Activated naive CD4-positive, alpha-beta T cell treated with anti-CD3 and anti-CD28 coated beads for 36 hours (primary cell): ENCODE results near the gene ARL8B. TPM values are rescaled to one million over a fixed set of nuclear protein-coding genes. Genes with fewer than 3 reads are reported as not detected.

Source experiments
- CTCF ChIA-PET: fragments of 350-600 bp; sonication (Branson Sonifier 250); formaldehyde crosslinking; loops from one replicate; lab custom pipeline; 2021; ENCODE audit warnings: antibody characterized with exemption; lab: Charles Lee
- DNase-seq: peaks from one replicate; pipeline ENCODE4 v3.0.0-alpha.2; 2020
- H3K27ac Mint-ChIP-seq: one replicate; pipeline ENCODE4 v1.8.0; 2021; ENCODE audit warnings: mild to moderate bottlenecking, mixed read lengths
- H3K27me3 Mint-ChIP-seq: one replicate; pipeline ENCODE4 v1.8.0; 2021; ENCODE audit warnings: low read depth, mixed read lengths
- H3K36me3 Mint-ChIP-seq: one replicate; pipeline ENCODE4 v1.8.0; 2021; ENCODE audit warnings: low read depth, mixed read lengths
- H3K4me1 Mint-ChIP-seq: one replicate; pipeline ENCODE4 v1.8.0; 2021; ENCODE audit warnings: low read depth, mixed read lengths
- H3K4me3 Mint-ChIP-seq: one replicate; pipeline ENCODE4 v1.8.0; 2021; ENCODE audit warnings: mild to moderate bottlenecking, moderate library complexity, mixed read lengths
- H3K9me3 Mint-ChIP-seq: one replicate; pipeline ENCODE4 v1.8.0; 2021; ENCODE audit warnings: mixed read lengths
- intact Hi-C: fragments of 100-400 bp; cut with micrococcal nuclease; formaldehyde crosslinking; loops from one replicate; pipeline ENCODE4 v1.15.1; 2023
- total RNA-seq, 2 experiments: library from RNA; stranded (reverse); gene quantifications; one replicate each; pipeline ENCODE4 v1.2.3, GENCODE V29; 2021

Gene ARL8B
- total RNA-seq, 2 experiments from 2014 or later, result 38.4 to 39.3 TPM

GRCh38 chr3:5222283-5223005, 100.4 kb downstream of the ARL8B start:
- Mint-ChIP-seq H3K9me3 (no peaks in the 10 kb centered on the region), H3K27ac (no peak overlapping the region), H3K4me3 (no peak overlapping the region), H3K4me1 (peaks cover 9% of the 10 kb centered on the region), H3K36me3 (peaks cover 12% of the 10 kb centered on the region), H3K27me3 (no peaks in the 10 kb centered on the region)
- CTCF ChIA-PET, result no interaction called here
- DNase-seq, result no peak
- intact Hi-C loops, result no loop called here

- Mint-ChIP-seq H3K27ac (no peak overlapping the region), H3K4me1 (no peaks in the 10 kb centered on the region), H3K27me3 (peaks cover 3% of the 10 kb centered on the region), H3K4me3 (no peak overlapping the region), H3K36me3 (no peaks in the 10 kb centered on the region), H3K9me3 (no peaks in the 10 kb centered on the region)
- intact Hi-C loops, result loop anchor here (1.0 to 5.0 kb wide), 5 partner anchors 72 to 1571 kb away; no protein-coding TSS in a partner anchor
- CTCF ChIA-PET, result interaction anchor here (1.4 kb wide), 1 partner anchor 90 kb away, joined by 5 read pairs; no protein-coding TSS in a partner anchor
- DNase-seq, result no peak
Measured at GRCh38 chr3:5226783-5227182, 104.7 kb downstream of the ARL8B start.

GRCh38 chr3:5227812-5228211, 105.7 kb downstream of the ARL8B start:
- Mint-ChIP-seq H3K4me1 (no peaks in the 10 kb centered on the region), H3K36me3 (no peaks in the 10 kb centered on the region), H3K9me3 (no peaks in the 10 kb centered on the region), H3K27me3 (peaks cover 3% of the 10 kb centered on the region), H3K27ac (no peak overlapping the region), H3K4me3 (no peak overlapping the region)
- CTCF ChIA-PET, result interaction anchor here (0.6 to 1.4 kb wide), 3 partner anchors 91 to 170 kb away, joined by 4 to 6 read pairs (median 5); no protein-coding TSS in a partner anchor
- intact Hi-C loops, result loop anchor here (2.0 to 5.0 kb wide), 4 partner anchors 71 to 1569 kb away; no protein-coding TSS in a partner anchor
- DNase-seq, result no peak

GRCh38 chr3:5229414-5229813, 107.3 kb downstream of the ARL8B start:
- no peak overlapping the region for H3K4me3 Mint-ChIP-seq
- no peaks in the 10 kb centered on the region for H3K36me3 Mint-ChIP-seq
- no peaks in the 10 kb centered on the region for H3K9me3 Mint-ChIP-seq
- intact Hi-C loops, result loop anchor here (5.0 kb wide), 2 partner anchors 517 to 1568 kb away; no protein-coding TSS in a partner anchor
- H3K27ac Mint-ChIP-seq, result no peak overlapping the region
- peaks cover 3% of the 10 kb centered on the region for H3K27me3 Mint-ChIP-seq
- no peaks in the 10 kb centered on the region for H3K4me1 Mint-ChIP-seq
- no peak for DNase-seq
- CTCF ChIA-PET, result no interaction called here

Other genes starting within 250 kb of the ARL8B start
- gene BHLHE40, start 142.9 kb upstream of the ARL8B start, total RNA-seq, result 10 to 100 TPM; 98.0 to 98.2 TPM
- 100 to 1,000 TPM; 137 to 138 TPM for gene EDEM1, start 65.4 kb downstream of the ARL8B start, total RNA-seq